ENCODE measurements around the gene YLPM1.

The YLPM1 gene

GRCh38 chr14:74835645-74836250 is 72.6 kb downstream of the YLPM1 start:
- CTCF ChIA-PET = no interaction called here

GRCh38 chr14:74836251-74836960 is 73.3 kb downstream of the YLPM1 start:
- ChIA-PET CTCF (interaction anchor here (0.7 kb wide), 1 partner anchor 343 kb away, joined by 3 read pairs; the partner anchor contains the start of gene NPC2), POLR2A (no interaction called here)
- TF ChIP-seq FOXM1 (IDR thresholded peaks at IDR 0.05; ENCODE audit: borderline replicate concordance) = no peak
- TF ChIP-seq ZNF384 (IDR thresholded peaks at IDR 0.05) = no peak
- TF ChIP-seq NFRKB (IDR thresholded peaks at IDR 0.05) = no peak
- no peak for TF ChIP-seq PKNOX1 (IDR thresholded peaks at IDR 0.05)
- no peak for TF ChIP-seq L3MBTL2 (conservative IDR thresholded peaks at IDR 0.05)
- no peak for TF ChIP-seq HDGF (IDR thresholded peaks at IDR 0.05; ENCODE audit: borderline replicate concordance)
- TF ChIP-seq FOXA1 (IDR thresholded peaks at IDR 0.05) = no peak
- no peak for TF ChIP-seq ELF4 (IDR thresholded peaks at IDR 0.05)
- no peak for TF ChIP-seq SP1 (IDR thresholded peaks at IDR 0.05)
- TF ChIP-seq TARDBP (IDR thresholded peaks at IDR 0.05) = no peak
- no peak for TF ChIP-seq LEF1 (IDR thresholded peaks at IDR 0.05; ENCODE audit: borderline replicate concordance)
- no peak for TF ChIP-seq CTBP1 (IDR thresholded peaks at IDR 0.05; ENCODE audit: borderline replicate concordance)
- no peak for TF ChIP-seq BHLHE40 (IDR thresholded peaks at IDR 0.05; ENCODE audit: borderline replicate concordance)
- no peak for TF ChIP-seq SUZ12 (IDR thresholded peaks at IDR 0.05)
- TF ChIP-seq FOXK2 (IDR thresholded peaks at IDR 0.05) = no peak
- TF ChIP-seq ARNT (IDR thresholded peaks at IDR 0.05) = no peak
- DNase-seq (ENCODE audit: extremely low spot score) = no peak

More at GRCh38 chr14:74835645-74836250, 72.6 kb downstream of the YLPM1 start:
- no peak for DNase-seq (ENCODE audit: extremely low spot score)
- POLR2A ChIA-PET = no interaction called here
- TF ChIP-seq CTBP1 (IDR thresholded peaks at IDR 0.05; ENCODE audit: borderline replicate concordance) (no peak), ARNT (IDR thresholded peaks at IDR 0.05) (no peak), TARDBP (IDR thresholded peaks at IDR 0.05) (no peak), L3MBTL2 (conservative IDR thresholded peaks at IDR 0.05) (no peak), SP1 (IDR thresholded peaks at IDR 0.05) (no peak), LEF1 (IDR thresholded peaks at IDR 0.05; ENCODE audit: borderline replicate concordance) (no peak), HDGF (IDR thresholded peaks at IDR 0.05; ENCODE audit: borderline replicate concordance) (no peak), ELF4 (IDR thresholded peaks at IDR 0.05) (no peak), FOXK2 (IDR thresholded peaks at IDR 0.05) (no peak), FOXA1 (IDR thresholded peaks at IDR 0.05) (no peak), FOXM1 (IDR thresholded peaks at IDR 0.05; ENCODE audit: borderline replicate concordance) (no peak), ZNF384 (IDR thresholded peaks at IDR 0.05) (no peak), NFRKB (IDR thresholded peaks at IDR 0.05) (no peak), PKNOX1 (IDR thresholded peaks at IDR 0.05) (no peak)

GRCh38 chr14:74838166-74838565 is 75.0 kb downstream of the YLPM1 start:
- ChIA-PET CTCF (no interaction called here), POLR2A (no interaction called here)

GRCh38 chr14:74840603-74841030 is 77.5 kb downstream of the YLPM1 start:
- ChIA-PET CTCF (no interaction called here), POLR2A (no interaction called here)
- TF ChIP-seq FOXA1 (IDR thresholded peaks at IDR 0.05) = no peak
- no peak for TF ChIP-seq ELF4 (IDR thresholded peaks at IDR 0.05)
- TF ChIP-seq NFRKB (IDR thresholded peaks at IDR 0.05) = no peak
- TF ChIP-seq CTBP1 (IDR thresholded peaks at IDR 0.05; ENCODE audit: borderline replicate concordance) = no peak
- TF ChIP-seq LEF1 (IDR thresholded peaks at IDR 0.05; ENCODE audit: borderline replicate concordance) = no peak
- TF ChIP-seq FOXM1 (IDR thresholded peaks at IDR 0.05; ENCODE audit: borderline replicate concordance) = no peak
- TF ChIP-seq SUZ12 (IDR thresholded peaks at IDR 0.05) = no peak
- TF ChIP-seq FOXK2 (IDR thresholded peaks at IDR 0.05) = no peak
- DNase-seq (ENCODE audit: extremely low spot score) = no peak

More at GRCh38 chr14:74838166-74838565, 75.0 kb downstream of the YLPM1 start:
- DNase-seq (ENCODE audit: extremely low spot score) = no peak
- TF ChIP-seq FOXM1 (IDR thresholded peaks at IDR 0.05; ENCODE audit: borderline replicate concordance) = no peak
- no peak for TF ChIP-seq NFRKB (IDR thresholded peaks at IDR 0.05)
- no peak for TF ChIP-seq ZNF384 (IDR thresholded peaks at IDR 0.05)
- no peak for TF ChIP-seq LEF1 (IDR thresholded peaks at IDR 0.05; ENCODE audit: borderline replicate concordance)
- TF ChIP-seq ARNT (IDR thresholded peaks at IDR 0.05) = no peak
- TF ChIP-seq PKNOX1 (IDR thresholded peaks at IDR 0.05) = no peak
- TF ChIP-seq BHLHE40 (IDR thresholded peaks at IDR 0.05; ENCODE audit: borderline replicate concordance) = no peak

GRCh38 chr14:74841230-74842207 is 78.4 kb downstream of the YLPM1 start:
- CTCF ChIA-PET = no interaction called here
- DNase-seq (ENCODE audit: extremely low spot score) = no peak
- TF ChIP-seq L3MBTL2 (conservative IDR thresholded peaks at IDR 0.05) (no peak), ZNF384 (IDR thresholded peaks at IDR 0.05) (no peak), LEF1 (IDR thresholded peaks at IDR 0.05; ENCODE audit: borderline replicate concordance) (no peak), ELF4 (IDR thresholded peaks at IDR 0.05) (no peak), TARDBP (IDR thresholded peaks at IDR 0.05) (no peak), HDGF (IDR thresholded peaks at IDR 0.05; ENCODE audit: borderline replicate concordance) (no peak), ARNT (IDR thresholded peaks at IDR 0.05) (no peak)
- POLR2A ChIA-PET = no interaction called here

All from HEK293T (cell line).